Non-pigmented ciliary epithelial cell (primary cell): ENCODE measurements around the gene CAND1.
"Not testable (repeated sequence)": the region's sequence is repeated elsewhere in the genome, so short reads cannot be mapped to it uniquely, and the experiment has no call there.

Source experiments
- DNase-seq: peaks from one replicate; pipeline ENCODE4 v3.0.0-alpha.2; 2010; ENCODE audit warnings: low read depth

Gene CAND1

DNA sequence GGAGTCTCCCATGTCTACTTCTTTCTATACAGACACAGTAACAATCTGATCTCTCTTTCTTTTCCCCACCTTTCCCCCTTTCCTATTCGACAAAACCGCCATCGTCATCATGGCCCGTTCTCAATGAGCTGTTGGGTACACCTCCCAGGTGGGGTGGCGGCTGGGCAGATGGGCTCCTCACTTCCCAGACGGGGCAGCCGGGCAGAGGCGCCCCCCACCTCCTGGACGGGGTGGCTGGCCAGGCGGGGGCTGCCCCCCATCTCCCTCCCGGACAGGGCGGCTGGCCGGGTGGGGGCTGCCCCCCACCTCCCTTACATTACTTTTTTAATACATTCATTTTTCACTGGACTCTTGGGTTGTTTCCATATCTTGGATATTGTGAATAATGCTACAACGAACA, 71.9 kb downstream of the CAND1 start:
- DNase-seq, result not testable (repeated sequence)

- no peak for DNase-seq
Observed at GRCh38 chr12:67344979-67345710, 76.0 kb downstream of the CAND1 start.

- no peak for DNase-seq
Observed at GRCh38 chr12:67348683-67349082, 79.5 kb downstream of the CAND1 start.

- no peak for DNase-seq
Observed at GRCh38 chr12:67352682-67353081, 83.5 kb downstream of the CAND1 start.

DNA sequence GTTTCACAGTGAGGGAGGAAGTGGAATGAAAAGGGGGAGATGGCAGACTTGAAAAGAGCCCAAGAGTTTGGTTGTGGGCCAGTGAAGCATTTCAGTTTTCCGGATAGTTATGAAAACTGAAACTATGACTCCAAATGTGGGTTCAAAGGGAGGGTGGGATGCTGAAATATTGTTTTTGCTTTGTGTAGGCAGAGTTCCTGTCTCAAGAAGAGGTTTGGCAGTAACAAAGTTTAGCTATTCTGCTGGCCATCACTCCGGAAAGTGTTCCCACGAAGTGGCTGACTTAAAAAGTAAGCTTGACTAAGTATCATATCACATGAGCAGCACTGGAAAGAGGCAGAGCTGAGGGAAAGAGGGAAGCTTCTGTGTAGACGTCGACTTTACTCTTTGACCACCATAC, 85.2 kb downstream of the CAND1 start:
- no peak for DNase-seq

- no peak for DNase-seq
Observed at GRCh38 chr12:67354966-67355365, 85.8 kb downstream of the CAND1 start.

GRCh38 chr12:67355428-67356379, 86.5 kb downstream of the CAND1 start:
- no peak for DNase-seq

- no peak for DNase-seq
Observed at GRCh38 chr12:67356380-67356774, 87.2 kb downstream of the CAND1 start.

DNA sequence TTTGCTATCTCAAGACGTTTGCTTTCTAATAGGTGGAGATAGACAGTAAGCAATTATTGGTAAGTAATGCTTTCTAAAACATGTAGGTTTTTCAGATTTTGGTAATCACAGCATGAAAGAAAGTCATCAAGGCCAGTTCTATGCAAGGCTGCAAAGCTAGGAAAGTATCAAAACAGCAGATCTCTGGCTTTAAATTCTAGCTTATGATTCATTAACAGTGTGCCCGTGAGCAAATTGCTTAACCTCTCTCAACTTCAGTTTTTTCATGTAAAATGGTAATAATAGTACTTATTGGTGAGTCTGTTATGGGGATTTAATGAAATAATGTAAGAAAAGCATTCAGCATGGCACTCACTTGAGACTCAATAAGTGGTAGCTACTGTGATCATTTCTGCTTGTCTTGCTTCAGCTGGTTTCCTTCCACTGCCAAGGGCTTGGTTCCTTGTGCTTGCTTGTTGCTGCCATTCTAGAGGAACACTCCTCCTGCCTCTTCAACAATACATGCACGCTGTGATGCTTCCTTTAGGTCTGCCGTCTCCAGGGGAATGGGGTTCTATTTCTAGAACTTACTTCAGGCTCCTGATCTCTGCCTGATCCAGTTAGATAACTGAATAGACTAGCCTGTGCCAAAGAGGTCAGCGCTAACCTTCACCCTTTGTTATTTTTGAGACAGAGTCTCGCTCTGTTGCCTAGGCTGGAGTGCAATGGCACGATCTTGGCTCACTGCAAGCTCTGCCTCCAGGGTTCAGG, 88.4 kb downstream of the CAND1 start:
- no peak for DNase-seq

GRCh38 chr12:67358781-67359338, 89.7 kb downstream of the CAND1 start:
- no peak for DNase-seq

- DNase-seq, result no peak
Observed at GRCh38 chr12:67362526-67362925, 93.4 kb downstream of the CAND1 start.

- DNase-seq, result no peak
Observed at GRCh38 chr12:67364228-67364627, 95.1 kb downstream of the CAND1 start.

- DNase-seq, result no peak
Observed at GRCh38 chr12:67365131-67365530, 96.0 kb downstream of the CAND1 start.

GRCh38 chr12:67367843-67368242, 98.7 kb downstream of the CAND1 start:
- no peak for DNase-seq
